Stimulated activated CD8-positive, alpha-beta memory T cell treated with anti-CD3 and anti-CD28 coated beads, Interleukin-2, amount 100 ng/mL, for 1 hour (primary cell): ENCODE measurements around the gene PCNP.
"Not testable (repeated sequence)": the region's sequence is repeated elsewhere in the genome, so short reads cannot be mapped to it uniquely, and the experiment has no call there.

ENCODE experiments used
- DNase-seq, 2 donors: peaks; one replicate each; pipeline ENCODE4 v3.0.0-alpha.2; 2020; ENCODE audit warnings: low read depth in 2 of 2

PCNP gene

DNA sequence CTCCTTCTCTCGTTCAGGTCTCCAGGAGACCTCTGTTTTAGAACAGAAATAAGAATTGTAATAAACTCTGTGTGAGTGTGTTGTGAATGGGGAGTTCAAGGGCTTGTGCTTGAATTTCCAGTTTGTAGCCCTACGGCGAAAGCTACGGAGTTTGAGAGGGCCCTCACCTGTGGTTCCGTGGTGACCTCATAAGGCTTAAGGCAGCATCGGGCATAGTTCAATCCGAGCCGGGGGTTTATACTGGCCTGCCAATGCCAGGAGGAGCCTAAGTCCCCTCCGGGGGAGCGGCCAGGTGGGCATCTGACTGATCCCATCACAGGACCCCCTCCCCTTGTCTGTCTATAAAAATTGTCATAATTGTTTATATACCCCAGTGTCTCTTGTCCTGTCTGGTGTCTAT is 59.2 kb downstream of the PCNP start:
- DNase-seq, result no peak

DNA sequence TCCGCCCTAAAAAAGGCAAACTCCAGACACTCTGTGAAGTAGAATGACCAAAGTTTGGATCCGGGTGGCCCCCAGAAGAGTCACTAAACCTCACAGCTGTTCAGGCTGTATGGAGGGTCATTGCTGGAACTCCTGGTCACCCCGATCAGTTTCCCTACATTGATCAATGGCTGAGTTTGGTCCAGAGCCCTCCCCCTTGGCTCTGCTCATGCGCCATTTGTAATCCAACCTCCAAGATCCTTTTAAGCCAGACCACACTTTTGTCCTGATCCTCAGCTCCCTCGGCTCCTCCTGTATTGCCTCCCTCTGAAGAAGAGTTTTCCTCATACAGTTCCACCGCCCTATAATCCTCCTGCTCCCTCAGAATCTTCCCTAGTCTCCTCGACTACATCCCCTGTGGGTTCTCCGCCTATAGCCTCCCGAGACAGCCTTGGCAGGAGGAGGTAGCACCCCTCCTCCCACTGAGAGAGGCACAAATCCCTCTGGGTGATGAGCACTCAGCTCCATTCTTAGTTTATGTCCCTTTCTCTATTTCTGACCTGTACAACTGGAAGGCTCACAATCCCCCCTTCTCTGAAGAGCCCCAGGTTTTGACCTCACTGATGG is 60.7 kb downstream of the PCNP start:
- DNase-seq, result no peak

GRCh38 chr3:101635345-101635744 is 61.4 kb downstream of the PCNP start:
- no peak for DNase-seq

DNA sequence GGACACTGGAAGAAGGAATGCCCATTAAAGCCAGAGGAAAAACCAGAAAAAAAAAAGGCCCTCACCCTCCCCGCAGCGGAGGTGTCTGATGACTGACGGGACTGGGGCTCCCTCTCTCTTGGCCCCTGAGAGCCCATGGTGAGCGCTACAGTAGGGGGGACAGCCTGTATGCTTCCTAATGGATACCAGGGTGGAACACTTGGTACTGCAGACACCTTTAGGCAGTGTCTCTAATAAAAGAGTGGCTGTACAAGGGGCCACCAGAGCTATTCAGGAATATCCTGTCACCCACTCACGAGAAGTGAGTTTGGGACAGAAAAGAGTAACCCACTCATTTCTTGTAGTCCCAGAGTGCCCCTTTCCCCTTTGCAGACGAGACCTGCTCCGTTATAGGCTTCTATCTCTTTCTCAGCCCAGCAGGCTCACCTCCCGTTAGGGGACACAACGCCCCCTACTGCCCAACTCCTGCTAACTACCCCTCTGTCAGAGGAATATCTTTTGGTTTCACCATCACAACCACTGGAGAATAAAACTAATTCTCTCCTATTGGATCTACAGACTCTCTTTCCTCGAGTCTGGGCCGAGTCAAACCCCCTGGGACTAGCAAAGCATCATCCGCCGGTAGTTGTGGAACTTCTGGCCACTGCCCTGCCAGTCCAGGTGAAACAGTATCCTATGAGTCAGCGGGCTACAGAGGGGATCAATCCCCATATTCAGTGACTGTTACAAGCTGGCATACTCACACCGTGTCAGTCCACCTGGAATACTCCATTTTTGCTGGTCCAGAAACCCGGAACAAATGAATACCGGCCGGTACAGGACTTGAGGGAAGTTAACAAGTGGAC is 62.2 kb downstream of the PCNP start:
- DNase-seq, result peak; percentile 20 to 53

DNA sequence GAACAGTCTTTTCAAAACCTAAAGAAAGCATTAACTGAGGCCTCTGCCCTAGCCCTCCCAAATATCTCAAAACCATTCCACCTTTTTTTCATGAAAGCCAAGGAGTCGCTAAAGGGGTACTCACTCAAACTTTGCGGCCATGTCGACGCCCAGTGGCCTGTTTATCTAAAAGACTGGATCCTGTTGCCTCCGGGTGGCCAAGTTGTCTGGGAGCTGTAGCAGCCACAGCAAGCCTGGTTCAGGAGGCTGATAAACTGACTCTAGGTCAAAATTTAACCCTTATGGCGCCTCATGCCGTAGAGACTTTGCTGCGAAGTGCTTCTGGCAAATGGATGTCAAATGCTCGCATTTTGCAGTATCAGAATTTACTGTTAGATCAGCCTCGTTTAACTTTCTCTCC is 63.5 kb downstream of the PCNP start:
- no peak for DNase-seq

DNA sequence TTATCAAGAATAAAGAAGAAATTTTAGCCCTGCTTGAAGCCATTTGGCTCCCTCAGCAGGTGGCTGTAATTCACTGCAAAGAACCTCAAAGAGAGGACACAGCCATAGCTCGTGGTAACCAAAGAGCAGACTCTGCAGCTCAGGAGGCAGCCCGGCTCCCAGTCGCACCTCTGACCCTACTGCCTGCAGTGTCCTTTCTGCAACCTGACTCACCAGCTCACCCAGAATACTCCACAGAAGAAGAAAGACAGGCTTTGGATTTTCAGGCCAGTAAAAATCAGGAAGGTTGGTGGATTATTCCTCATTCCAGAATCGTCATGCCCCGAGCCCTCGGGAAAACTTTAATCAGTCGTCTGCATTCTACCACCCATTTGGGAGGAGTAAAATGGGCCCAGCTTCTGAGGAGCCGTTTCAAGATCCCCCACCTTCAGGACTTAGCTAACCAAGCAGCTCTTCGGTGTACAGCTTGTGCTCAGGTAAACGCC is 64.3 kb downstream of the PCNP start:
- DNase-seq, result no peak

DNA sequence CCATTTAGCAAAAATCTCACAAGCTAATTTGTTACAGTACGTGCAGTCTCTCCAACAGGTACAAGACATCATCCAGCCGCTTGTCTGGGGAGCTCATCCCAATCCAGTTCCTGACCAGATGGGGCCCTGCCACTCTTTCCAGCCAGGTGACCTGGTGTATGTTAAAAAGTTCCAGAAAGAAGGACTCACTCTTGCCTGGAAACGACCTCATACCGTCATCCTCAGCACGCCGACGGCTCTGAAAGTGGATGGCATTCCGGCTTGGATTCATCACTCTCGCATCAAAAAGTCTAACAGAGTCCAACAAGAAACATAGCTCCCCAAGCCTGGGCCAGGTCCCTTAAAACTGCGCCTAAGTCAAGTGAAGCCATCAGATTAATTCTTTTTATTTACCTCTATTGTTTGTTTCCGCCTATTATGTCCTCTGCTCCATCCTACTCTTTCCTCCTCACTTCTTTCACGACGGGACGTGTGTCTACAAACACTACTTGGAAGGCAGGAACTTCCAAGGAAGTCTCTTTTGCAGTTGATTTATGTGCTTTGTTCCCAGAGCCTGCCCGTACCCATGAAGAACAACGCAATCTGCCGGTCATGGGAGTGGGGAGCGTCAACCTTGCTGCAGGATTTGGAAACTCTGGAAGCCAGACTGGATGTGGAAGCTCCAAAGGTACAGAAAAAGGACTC is 65.4 kb downstream of the PCNP start:
- DNase-seq, result no peak

GRCh38 chr3:101640256-101640655 is 66.3 kb downstream of the PCNP start:
- DNase-seq, result no peak

DNA sequence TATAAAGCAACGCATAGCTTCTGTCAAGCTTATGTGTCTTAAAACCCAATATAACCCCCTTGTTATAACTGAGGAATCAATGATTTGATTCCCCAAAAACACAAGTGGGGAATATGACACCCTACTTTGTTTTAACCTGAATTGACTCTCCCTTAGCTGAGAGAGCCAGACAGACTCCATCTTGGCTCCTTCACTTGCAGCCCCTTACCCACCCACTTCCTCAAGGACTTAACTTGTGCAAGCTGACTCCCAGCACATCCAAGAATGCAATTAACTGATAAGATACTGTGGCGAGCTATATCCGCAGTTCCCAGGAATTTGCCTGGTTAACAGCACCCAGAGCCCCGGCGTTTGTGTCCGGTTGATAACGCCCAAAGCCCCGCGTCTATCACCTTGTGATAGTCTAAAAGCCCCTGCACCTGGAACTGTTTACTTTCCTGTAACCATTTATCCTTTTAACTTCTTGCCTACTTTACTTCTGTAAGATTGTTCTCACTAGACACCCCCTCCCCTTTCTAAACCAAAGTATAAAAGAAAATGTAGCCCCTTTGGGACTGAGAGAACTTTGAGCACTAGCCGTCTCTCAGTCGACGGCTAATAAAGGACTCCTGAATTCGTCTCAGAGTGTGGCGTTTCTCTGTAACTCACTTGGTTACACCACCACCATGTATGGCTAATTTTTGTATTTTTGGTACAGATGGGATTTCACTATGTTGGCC is 67.6 kb downstream of the PCNP start:
- not testable (repeated sequence) for DNase-seq

GRCh38 chr3:101642441-101642840 is 68.5 kb downstream of the PCNP start:
- DNase-seq, result no peak

DNA sequence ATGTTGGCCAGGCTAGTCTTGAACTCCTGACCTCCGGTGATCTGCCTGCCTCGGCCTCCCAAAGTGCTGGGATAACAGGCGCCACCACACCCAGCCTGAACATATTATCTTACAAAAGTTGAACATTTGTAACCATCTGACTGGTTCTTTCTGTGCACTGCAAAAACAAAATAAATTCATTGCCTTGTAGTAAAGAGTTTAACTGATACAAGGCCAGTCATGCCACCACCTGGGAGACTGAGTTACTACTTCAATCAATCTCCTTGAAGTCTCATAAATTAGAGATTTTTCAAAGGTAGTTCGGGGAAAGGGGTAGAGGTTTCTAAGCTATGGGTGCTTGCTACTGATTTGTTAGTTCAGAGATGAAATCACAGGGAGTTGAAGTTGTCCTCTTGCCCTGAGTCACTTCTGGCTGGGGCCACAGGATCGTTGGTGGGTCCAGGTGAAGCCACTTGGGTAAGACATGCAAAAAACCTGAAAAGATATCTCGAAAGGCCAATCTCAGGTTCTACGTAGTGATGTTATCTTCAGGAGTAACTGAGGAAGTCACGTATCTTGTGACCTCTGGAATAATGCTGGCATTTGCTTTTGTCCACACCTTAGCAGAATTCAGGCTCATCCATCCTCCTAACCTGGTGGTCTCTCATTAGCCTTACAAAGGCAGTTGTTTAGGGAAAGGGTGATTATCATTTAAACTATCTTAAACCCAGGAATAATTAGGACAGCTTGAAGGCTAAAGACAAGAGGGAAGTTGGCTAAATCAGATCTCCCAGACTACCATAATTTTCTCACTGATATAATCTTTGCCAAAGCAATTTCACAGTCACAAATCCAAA is 69.2 kb downstream of the PCNP start:
- no peak for DNase-seq
